ENCODE measurements around the gene VEGFC.

GRCh38 chr4:176676901-176677300 is 115.8 kb downstream of the VEGFC start:
- TF ChIP-seq, protein P1, sequence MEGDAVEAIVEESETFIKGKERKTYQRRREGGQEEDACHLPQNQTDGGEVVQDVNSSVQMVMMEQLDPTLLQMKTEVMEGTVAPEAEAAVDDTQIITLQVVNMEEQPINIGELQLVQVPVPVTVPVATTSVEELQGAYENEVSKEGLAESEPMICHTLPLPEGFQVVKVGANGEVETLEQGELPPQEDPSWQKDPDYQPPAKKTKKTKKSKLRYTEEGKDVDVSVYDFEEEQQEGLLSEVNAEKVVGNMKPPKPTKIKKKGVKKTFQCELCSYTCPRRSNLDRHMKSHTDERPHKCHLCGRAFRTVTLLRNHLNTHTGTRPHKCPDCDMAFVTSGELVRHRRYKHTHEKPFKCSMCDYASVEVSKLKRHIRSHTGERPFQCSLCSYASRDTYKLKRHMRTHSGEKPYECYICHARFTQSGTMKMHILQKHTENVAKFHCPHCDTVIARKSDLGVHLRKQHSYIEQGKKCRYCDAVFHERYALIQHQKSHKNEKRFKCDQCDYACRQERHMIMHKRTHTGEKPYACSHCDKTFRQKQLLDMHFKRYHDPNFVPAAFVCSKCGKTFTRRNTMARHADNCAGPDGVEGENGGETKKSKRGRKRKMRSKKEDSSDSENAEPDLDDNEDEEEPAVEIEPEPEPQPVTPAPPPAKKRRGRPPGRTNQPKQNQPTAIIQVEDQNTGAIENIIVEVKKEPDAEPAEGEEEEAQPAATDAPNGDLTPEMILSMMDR (conservative IDR thresholded peaks at IDR 0.05): no peak
- no peak for TF ChIP-seq EZH2 (IDR thresholded peaks at IDR 0.05; ENCODE audit: low read depth)
